Spleen (tissue), 7 donors: Measurements from ENCODE around the gene DNAJB14.

Source experiments
- POLR2AphosphoS5 ChIP-seq, 3 donors: sonication (generic); formaldehyde crosslinking; IDR thresholded peaks; one replicate each; pipeline ENCODE4 v1.5.1; 2017; ENCODE audit warnings: antibody characterized with exemption in 3 of 3
- TF ChIP-seq, protein P1 (sequence below), 11 experiments: fragments of 200-600 bp in 7 of 11; fragments of 450-650 bp in 4 of 11; sonication (generic) in 4 of 11; IDR thresholded peaks in 8 of 11; conservative IDR thresholded peaks in 3 of 11; 1 replicate in 7 of 11; 2 replicates in 4 of 11; pipeline versions ENCODE4 v1.4.0 to v1.8.0; 2016 to 2021; ENCODE audit warnings: antibody characterized with exemption in 11 of 11, inconsistent platforms in 4 of 11, mild to moderate bottlenecking in 1 of 11
- donor health status: DM: no; HTN: no; CAD: no; lungs with moderate emphysema.
- donor health status: DM: no; HTN: no; CAD: no.
- donor health status: DM: no; HTN: no; CAD: no.

GRCh38 chr4:99878604-99879003 lies 67.8 kb downstream of the DNAJB14 start:
- TF ChIP-seq, protein P1, sequence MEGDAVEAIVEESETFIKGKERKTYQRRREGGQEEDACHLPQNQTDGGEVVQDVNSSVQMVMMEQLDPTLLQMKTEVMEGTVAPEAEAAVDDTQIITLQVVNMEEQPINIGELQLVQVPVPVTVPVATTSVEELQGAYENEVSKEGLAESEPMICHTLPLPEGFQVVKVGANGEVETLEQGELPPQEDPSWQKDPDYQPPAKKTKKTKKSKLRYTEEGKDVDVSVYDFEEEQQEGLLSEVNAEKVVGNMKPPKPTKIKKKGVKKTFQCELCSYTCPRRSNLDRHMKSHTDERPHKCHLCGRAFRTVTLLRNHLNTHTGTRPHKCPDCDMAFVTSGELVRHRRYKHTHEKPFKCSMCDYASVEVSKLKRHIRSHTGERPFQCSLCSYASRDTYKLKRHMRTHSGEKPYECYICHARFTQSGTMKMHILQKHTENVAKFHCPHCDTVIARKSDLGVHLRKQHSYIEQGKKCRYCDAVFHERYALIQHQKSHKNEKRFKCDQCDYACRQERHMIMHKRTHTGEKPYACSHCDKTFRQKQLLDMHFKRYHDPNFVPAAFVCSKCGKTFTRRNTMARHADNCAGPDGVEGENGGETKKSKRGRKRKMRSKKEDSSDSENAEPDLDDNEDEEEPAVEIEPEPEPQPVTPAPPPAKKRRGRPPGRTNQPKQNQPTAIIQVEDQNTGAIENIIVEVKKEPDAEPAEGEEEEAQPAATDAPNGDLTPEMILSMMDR (IDR thresholded peaks at IDR 0.05 in 8 of 11, conservative IDR thresholded peaks at IDR 0.05 in 3 of 11): no peak
- no peak for TF ChIP-seq POLR2AphosphoS5 (IDR thresholded peaks at IDR 0.05)
